H1 (cell line): ENCODE results near the gene STIMATE. TPM values are rescaled to one million over a fixed set of nuclear protein-coding genes. Genes with fewer than 3 reads are reported as not detected.

Source experiments
- E2F6 ChIP-seq: IDR thresholded peaks from 2 replicates; pipeline ENCODE4 v1.6.1; 2012; ENCODE audit warnings: inconsistent platforms
- HDAC6 ChIP-seq: IDR thresholded peaks from one replicate; pipeline ENCODE4 v1.7.1; 2012; ENCODE audit warnings: low read depth, mild to moderate bottlenecking, inconsistent platforms, low read length, moderate library complexity
- polyA plus RNA-seq, 7 experiments: library from polyadenylated mRNA; depleted of rRNA in 3 of 7; stranded (reverse) in 5 of 7; unstranded in 2 of 7; fragments of >200 nt in 5 of 7; fragments of 200-250 nt in 2 of 7; gene quantifications; 1 replicate in 5 of 7; 2 replicates in 1 of 7; 4 replicates in 1 of 7; pipeline versions ENCODE4 v1.2.1 to v1.2.3, GENCODE V29; 2011 to 2013; ENCODE audit warnings: missing spikeins in 2 of 7, mixed read lengths in 2 of 7
- total RNA-seq: library from RNA; stranded (reverse); fragmentation: NEBNext Ultra II Directional; extraction: Animal tissue kit (Norgen Biotek cat#: 25700); gene quantifications from 2 replicates; pipeline ENCODE4 v1.2.1, GENCODE V29; 2021
- TF ChIP-seq, protein P1 (sequence below): IDR thresholded peaks from 2 replicates; pipeline ENCODE4 v1.6.1; 2011; ENCODE audit warnings: low read length, improper control_type of control experiment

STIMATE gene
- total and polyA plus RNA-seq, 2 of the 8 experiments (the other 6 are each of a cell fraction or from before 2014, with no cell fraction given): 17.5 to 22.1 TPM

- TF ChIP-seq, protein P1, sequence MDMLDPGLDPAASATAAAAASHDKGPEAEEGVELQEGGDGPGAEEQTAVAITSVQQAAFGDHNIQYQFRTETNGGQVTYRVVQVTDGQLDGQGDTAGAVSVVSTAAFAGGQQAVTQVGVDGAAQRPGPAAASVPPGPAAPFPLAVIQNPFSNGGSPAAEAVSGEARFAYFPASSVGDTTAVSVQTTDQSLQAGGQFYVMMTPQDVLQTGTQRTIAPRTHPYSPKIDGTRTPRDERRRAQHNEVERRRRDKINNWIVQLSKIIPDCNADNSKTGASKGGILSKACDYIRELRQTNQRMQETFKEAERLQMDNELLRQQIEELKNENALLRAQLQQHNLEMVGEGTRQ: no peak
- TF ChIP-seq HDAC6 (no peak), E2F6 (no peak)
These were observed 57.3 kb downstream of the STIMATE start (continued) for GRCh38 chr3:52839892-52840545.
